Keratinocyte (primary cell): ENCODE data around the gene ARNT2. TPM values are rescaled to one million over a fixed set of nuclear protein-coding genes. Genes with fewer than 3 reads are reported as not detected.

Experiments used
- DNase-seq: peaks from one replicate; pipeline ENCODE4 v3.0.0-alpha.2; 2011; ENCODE audit warnings: low read depth, missing footprints, low spot score
- FAIRE-seq: peaks from 2 replicates; lab custom pipeline; 2011; peaks lifted over from hg19 to GRCh38; lab: Jason Lieb, UNC
- H2AFZ ChIP-seq: 2 replicates; pipeline ENCODE4 v1.6.0; 2012; ENCODE audit warnings: low read length, control low read depth, inconsistent platforms; ENCODE audit not compliant: control insufficient read depth
- H3K27ac ChIP-seq: 2 replicates; pipeline ENCODE4 v1.5.1; 2011; ENCODE audit warnings: low read length; ENCODE audit not compliant: control insufficient read depth, insufficient read depth
- H3K27me3 ChIP-seq: 3 replicates; pipeline ENCODE4 v1.6.0; 2011; ENCODE audit warnings: low read length; ENCODE audit not compliant: control insufficient read depth, insufficient read depth; ENCODE audit errors: extremely low read depth
- H3K36me3 ChIP-seq, 2 experiments: 2 replicates in 1 of 2; 3 replicates in 1 of 2; pipeline ENCODE4 v1.5.1; 2011; ENCODE audit warnings: low read length in 2 of 2, mild to moderate bottlenecking in 1 of 2; ENCODE audit not compliant: control insufficient read depth in 2 of 2, insufficient read depth in 2 of 2; ENCODE audit errors: extremely low read depth in 1 of 2
- H3K4me1 ChIP-seq: 3 replicates; pipeline ENCODE4 v1.5.1; 2011; ENCODE audit warnings: low read length; ENCODE audit not compliant: control insufficient read depth, insufficient read depth; ENCODE audit errors: extremely low read depth
- H3K4me2 ChIP-seq: 3 replicates; pipeline ENCODE4 v1.6.0; 2011; ENCODE audit warnings: low read depth, low read length; ENCODE audit not compliant: control insufficient read depth, insufficient read depth; ENCODE audit errors: extremely low read depth
- H3K4me3 ChIP-seq, 3 experiments: fragments of 200-600 bp in 1 of 3; sonication (generic) in 1 of 3; 2 replicates in 2 of 3; 3 replicates in 1 of 3; pipeline ENCODE4 v1.5.1; 2011 to 2016; ENCODE audit warnings: low read length in 3 of 3, mild to moderate bottlenecking in 3 of 3, control low read depth in 2 of 3, inconsistent platforms in 1 of 3, low read depth in 1 of 3, mixed read lengths in 1 of 3, mixed run types in 1 of 3, moderate library complexity in 1 of 3; ENCODE audit not compliant: control insufficient read depth in 2 of 3, insufficient read depth in 2 of 3; ENCODE audit errors: extremely low read depth in 1 of 3
- H3K79me2 ChIP-seq: 2 replicates; pipeline ENCODE4 v1.6.0; 2012; ENCODE audit warnings: low read length; ENCODE audit not compliant: control insufficient read depth, insufficient read depth
- H3K9ac ChIP-seq: 3 replicates; pipeline ENCODE4 v1.6.0; 2011; ENCODE audit warnings: low read length; ENCODE audit not compliant: control insufficient read depth, insufficient read depth; ENCODE audit errors: extremely low read depth
- H3K9me1 ChIP-seq: 3 replicates; pipeline ENCODE4 v1.6.0; 2011; ENCODE audit warnings: low read length; ENCODE audit not compliant: control insufficient read depth, insufficient read depth; ENCODE audit errors: extremely low read depth
- H3K9me3 ChIP-seq: 2 replicates; pipeline ENCODE4 v1.5.1; 2012; ENCODE audit warnings: low read depth, low read length; ENCODE audit not compliant: control insufficient read depth
- H4K20me1 ChIP-seq: 3 replicates; pipeline ENCODE4 v1.6.0; 2011; ENCODE audit warnings: low read length; ENCODE audit not compliant: control insufficient read depth, insufficient read depth; ENCODE audit errors: extremely low read depth
- EZH2 ChIP-seq: IDR thresholded peaks from one replicate; pipeline ENCODE4 v1.6.1; 2012; ENCODE audit warnings: inconsistent platforms, mild to moderate bottlenecking, low read length, moderate library complexity
- dilution Hi-C: fragments of 300-500 bp; cut with MboI; formaldehyde crosslinking; loops from one replicate; pipeline ENCODE4 v1.7.0; 2020; ENCODE audit warnings: low sequenced_read_pairs; ENCODE audit not compliant: extremely low pct_ligation_motif_present
- polyA plus RNA-seq, 5 experiments: library from polyadenylated mRNA; depleted of rRNA in 3 of 5; stranded (reverse) in 3 of 5; stranded (forward) in 1 of 5; unstranded in 1 of 5; fragments of >200 nt; gene quantifications; 1 replicate in 1 of 5; 2 replicates in 3 of 5; 3 replicates in 1 of 5; pipeline versions ENCODE4 v1.2.1 to v1.2.3, GENCODE V29; 2011 to 2012; ENCODE audit warnings: missing spikeins in 2 of 5, low read depth in 1 of 5, low replicate concordance in 1 of 5
- TF ChIP-seq, protein P1 (sequence below), 3 experiments: IDR thresholded peaks in 1 of 3; conservative IDR thresholded peaks in 1 of 3; optimal IDR thresholded peaks in 1 of 3; 2 replicates in 2 of 3; 3 replicates in 1 of 3; pipeline versions ENCODE3 to v1.5.1; 2011; ENCODE audit warnings: low read length in 3 of 3, mild to moderate bottlenecking in 3 of 3, moderate library complexity in 2 of 3, control low read depth in 1 of 3, inconsistent platforms in 1 of 3; ENCODE audit not compliant: insufficient read depth in 2 of 3; ENCODE audit errors: extremely low read depth in 1 of 3

Gene ARNT2
- polyA plus RNA-seq, 1 donor (not counting 4 experiments of a cell fraction or from before 2014, with no cell fraction given) = 0.16 TPM

DNA sequence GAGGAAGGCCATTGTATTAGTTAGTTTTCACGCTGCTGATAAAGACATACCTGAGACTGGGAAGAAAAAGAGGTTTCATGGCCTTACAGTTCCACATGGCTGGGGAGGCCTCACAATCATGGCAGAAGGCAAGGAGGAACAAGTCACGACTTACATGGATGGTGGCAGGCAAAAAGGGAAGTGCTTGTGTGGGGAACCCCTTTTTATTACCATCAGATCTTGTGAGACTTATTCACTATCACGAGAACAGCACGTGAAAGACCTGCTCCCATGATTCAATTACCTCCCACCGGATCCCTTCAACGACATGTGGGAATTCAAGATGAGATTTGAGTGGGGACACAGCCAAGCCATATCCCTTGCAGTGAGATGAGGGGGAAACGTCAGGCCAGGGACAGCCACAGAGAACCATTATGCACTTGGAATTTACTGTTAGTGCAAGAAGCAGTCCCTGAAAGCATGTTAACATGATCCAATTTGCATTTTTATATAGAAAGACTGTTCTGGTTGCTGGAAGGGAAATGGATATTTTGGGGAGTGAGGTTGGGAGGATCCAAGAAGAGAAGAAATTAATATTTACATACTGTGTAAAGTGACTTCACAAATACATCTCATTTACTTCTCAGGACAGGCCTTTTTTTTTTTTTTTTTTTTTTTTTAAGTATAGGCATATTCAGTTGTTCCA, 87.1 kb downstream of the ARNT2 start:
- FAIRE-seq (no peak), DNase-seq (no peak)
- Histone ChIP-seq H3K36me3 (no peaks in the 10 kb centered on the region), H2AFZ (no peak overlapping the region), H3K27ac (no peak overlapping the region), H3K79me2 (no peaks in the 10 kb centered on the region), H3K9ac (no peak overlapping the region), H3K4me1 (peaks cover 15% of the 10 kb centered on the region), H3K27me3 (no peaks in the 10 kb centered on the region), H3K4me2 (no peak overlapping the region), H4K20me1 (no peaks in the 10 kb centered on the region), H3K9me3 (no peaks in the 10 kb centered on the region), H3K4me3 (no peak overlapping the region), H3K9me1 (no peaks in the 10 kb centered on the region)
- TF ChIP-seq EZH2 = no peak
- TF ChIP-seq, protein P1, sequence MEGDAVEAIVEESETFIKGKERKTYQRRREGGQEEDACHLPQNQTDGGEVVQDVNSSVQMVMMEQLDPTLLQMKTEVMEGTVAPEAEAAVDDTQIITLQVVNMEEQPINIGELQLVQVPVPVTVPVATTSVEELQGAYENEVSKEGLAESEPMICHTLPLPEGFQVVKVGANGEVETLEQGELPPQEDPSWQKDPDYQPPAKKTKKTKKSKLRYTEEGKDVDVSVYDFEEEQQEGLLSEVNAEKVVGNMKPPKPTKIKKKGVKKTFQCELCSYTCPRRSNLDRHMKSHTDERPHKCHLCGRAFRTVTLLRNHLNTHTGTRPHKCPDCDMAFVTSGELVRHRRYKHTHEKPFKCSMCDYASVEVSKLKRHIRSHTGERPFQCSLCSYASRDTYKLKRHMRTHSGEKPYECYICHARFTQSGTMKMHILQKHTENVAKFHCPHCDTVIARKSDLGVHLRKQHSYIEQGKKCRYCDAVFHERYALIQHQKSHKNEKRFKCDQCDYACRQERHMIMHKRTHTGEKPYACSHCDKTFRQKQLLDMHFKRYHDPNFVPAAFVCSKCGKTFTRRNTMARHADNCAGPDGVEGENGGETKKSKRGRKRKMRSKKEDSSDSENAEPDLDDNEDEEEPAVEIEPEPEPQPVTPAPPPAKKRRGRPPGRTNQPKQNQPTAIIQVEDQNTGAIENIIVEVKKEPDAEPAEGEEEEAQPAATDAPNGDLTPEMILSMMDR (optimal IDR thresholded peaks at IDR 0.05 in 1 of 3, IDR thresholded peaks at IDR 0.05 in 1 of 3, conservative IDR thresholded peaks at IDR 0.05 in 1 of 3; ENCODE audit: extremely low read depth in 1 of 3, insufficient read depth in 2 of 3, low read length in 3 of 3) = no peak
- dilution Hi-C loops = no loop called here

DNA sequence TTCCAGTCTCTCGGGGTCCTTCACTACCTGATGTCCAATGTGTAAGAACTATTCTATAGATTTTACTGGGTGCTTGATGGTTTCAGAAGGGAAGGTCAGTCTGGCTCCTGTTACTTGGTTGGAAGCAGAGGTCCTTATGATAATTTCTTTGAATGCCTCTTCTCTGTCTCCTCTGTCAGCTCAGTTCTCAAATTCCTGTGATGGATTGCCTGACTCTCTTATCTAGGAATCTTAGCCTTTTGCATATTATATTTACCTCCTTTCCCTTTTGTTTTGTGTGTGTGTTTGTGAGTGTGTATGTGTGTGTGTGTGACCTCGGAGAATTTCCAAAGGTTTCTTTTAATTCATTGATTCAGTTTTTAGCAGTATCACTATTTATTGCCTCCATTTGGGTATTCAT, 88.2 kb downstream of the ARNT2 start:
- Histone ChIP-seq H3K9ac (no peak overlapping the region), H3K27me3 (no peaks in the 10 kb centered on the region), H3K36me3 (no peaks in the 10 kb centered on the region), H3K4me1 (peaks cover 15% of the 10 kb centered on the region), H3K27ac (no peak overlapping the region), H2AFZ (no peak overlapping the region), H4K20me1 (no peaks in the 10 kb centered on the region), H3K9me1 (no peaks in the 10 kb centered on the region), H3K9me3 (no peaks in the 10 kb centered on the region), H3K4me2 (no peak overlapping the region), H3K4me3 (no peak overlapping the region), H3K79me2 (no peaks in the 10 kb centered on the region)
- dilution Hi-C loops = no loop called here
- TF ChIP-seq EZH2 = no peak
- TF ChIP-seq, protein P1 (optimal IDR thresholded peaks at IDR 0.05 in 1 of 3, IDR thresholded peaks at IDR 0.05 in 1 of 3, conservative IDR thresholded peaks at IDR 0.05 in 1 of 3; ENCODE audit: extremely low read depth in 1 of 3, insufficient read depth in 2 of 3, low read length in 3 of 3) = no peak
- DNase-seq = no peak
- no peak for FAIRE-seq
